Measurements from ENCODE around the gene CASP10.
A peak's percentile ranks its signal among the peaks of the same experiment; 100 is the strongest.

CASP10 gene

DNA sequence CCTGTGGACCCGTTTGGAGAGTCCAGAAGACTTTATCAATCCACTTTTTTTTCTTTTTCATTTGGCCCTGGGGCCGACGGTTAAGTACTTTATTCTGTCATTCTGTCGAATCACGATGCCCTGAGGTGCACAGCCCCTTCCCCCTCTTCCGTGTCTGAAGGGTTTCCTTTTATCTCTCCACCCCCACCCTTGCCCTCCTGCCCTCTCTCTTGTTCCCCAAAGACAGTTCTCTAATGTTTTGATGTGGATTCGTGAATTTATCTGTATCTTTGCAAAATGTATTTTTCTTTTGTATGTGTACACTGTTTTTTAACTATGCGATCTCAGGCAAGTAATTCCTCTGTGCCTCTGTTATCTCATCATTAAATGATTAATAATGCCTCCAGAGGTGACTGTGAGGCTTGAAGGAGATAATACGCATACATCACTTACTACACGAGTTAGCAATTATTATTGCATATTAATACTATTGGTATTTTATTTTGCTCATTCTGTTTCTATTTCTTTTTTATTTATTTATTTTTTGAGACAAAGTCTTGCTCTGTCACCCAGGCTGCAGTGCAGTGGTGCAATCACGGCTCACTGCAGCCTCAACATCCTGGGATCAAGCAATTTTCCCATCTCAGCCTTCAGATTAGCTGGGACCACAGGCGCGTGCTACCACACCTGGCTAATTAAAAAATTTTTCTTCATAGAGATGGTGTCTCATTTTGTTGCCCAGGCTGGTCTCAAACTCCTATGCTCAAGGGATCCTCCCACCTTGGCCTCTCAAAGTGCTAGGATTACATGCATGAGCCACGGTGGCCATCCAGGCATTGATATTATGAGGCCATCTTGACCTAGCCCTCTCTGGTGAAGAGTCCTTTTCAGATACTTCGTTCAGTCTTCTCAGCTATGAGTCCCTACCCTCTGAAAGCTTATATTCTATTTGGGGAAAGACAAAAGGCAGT lies 76.0 kb downstream of the CASP10 start:
- no peak for DNase-seq (ENCODE audit: low read depth)

DNA sequence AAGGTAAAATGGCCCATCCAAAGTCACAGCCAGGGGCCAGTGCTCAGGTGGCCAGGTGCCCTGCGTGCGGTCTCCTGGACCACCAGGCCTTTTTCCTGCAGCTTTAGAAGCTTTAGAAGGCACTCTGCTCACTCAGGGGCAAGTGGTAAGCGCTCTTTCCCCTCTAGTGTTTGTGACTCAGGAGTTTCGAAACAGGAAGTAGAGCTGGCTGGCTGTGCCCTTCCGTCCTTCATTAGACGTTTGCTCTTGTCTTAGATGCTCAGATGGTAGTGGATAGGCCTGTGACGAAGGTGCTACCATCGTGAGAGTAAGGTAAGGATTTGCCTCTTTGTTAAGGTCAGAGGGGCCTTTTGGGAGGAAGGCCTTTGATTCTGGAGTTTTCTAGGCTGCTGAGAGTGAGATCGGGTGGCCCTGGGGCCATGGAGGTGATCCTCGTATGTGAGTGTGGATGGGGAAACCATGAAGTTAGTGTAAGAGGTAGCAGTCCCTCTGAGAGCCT lies 77.4 kb downstream of the CASP10 start, which contains the start of gene CASP8:
Gene CASP8 (plus strand): TSS at position 235 of the 499 bp plus-strand sequence. CDS start 5,951 bp downstream, outside the sequence.
- peak; percentile 37 for DNase-seq (ENCODE audit: low read depth)

- DNase-seq (ENCODE audit: low read depth): no peak
These were observed 78.5 kb downstream of the CASP10 start for GRCh38 chr2:201261471-201261870.

DNA sequence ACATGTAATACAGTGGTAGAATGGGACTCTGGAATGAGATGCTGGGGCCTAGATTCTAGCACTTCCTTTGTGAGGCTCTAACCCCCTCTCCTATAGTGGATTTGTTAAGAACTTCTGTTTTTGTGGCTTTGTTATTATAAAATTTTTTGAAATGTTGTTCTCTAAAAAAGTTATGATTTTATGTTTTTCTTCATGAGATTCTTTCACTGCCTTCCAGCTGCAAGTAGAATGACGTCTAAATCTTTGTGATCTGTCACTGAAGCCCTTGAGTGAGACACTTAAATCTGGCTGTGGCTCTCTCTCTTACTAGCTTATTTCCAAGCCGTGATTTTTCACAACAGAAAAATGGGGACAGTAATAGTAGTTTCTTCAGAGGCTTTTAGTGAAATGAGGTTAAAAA lies 79.0 kb downstream of the CASP10 start:
- no peak for DNase-seq (ENCODE audit: low read depth)

- no peak for DNase-seq (ENCODE audit: low read depth)
These were observed 79.8 kb downstream of the CASP10 start for GRCh38 chr2:201262718-201263117.

DNA sequence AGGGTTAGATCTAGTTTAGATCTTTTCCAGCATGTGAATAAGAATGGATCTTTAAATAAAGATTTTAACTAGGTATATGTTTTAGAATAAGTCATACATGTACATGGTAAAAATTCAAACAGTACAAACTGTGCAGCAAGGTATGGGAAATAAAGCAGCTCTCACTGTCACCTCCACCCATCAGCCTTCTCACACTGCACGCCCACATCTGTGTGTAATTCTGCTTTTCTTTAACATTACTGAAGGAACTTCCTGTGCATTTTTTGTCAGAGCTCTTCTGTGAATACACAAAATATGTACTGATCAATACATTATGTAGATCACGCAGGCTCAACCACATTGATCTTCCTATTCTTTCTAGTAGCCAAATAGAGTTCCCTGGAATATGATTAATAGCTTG lies 80.8 kb downstream of the CASP10 start:
- no peak for DNase-seq (ENCODE audit: low read depth)

DNA sequence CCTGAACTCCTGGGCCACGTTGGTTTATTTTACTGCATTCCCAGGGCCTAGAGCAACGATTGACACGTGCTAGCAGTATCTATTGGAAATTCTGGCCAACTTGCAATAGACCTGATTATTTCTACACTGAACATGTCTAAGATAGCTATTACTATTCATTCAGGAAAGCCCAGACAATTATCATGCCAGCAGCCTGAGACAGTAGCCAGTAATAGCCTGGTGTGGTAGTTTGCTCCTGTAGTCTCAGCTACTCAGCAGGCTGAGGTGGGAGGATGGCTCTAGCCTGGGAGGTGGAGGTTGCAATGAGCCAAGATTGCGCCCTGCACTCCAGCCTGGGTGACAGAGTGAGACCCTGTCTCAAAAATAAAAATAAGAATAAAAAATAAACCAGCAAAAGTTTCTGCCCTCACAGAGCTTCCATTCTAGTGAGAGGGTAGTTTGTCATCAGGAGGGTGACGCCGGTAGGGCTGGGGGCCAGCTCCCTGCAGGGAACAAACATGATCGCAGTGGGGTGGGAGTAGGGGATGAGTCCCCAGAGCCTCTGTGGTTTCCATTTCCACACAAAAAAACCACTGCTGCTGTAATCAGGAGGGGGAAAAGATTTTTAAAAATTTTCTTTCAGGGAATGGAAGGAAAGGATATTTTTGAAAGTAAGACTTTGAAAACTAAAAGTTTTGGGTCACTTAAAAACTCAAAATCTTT lies 81.7 kb downstream of the CASP10 start:
- DNase-seq (ENCODE audit: low read depth): no peak

- DNase-seq (ENCODE audit: low read depth): no peak
These were observed 83.7 kb downstream of the CASP10 start for GRCh38 chr2:201266629-201267028.

GRCh38 chr2:201267278-201268030 lies 84.5 kb downstream of the CASP10 start:
- DNase-seq (ENCODE audit: low read depth): no peak

- DNase-seq (ENCODE audit: low read depth): no peak
These were observed 86.8 kb downstream of the CASP10 start for GRCh38 chr2:201269764-201270163.

DNA sequence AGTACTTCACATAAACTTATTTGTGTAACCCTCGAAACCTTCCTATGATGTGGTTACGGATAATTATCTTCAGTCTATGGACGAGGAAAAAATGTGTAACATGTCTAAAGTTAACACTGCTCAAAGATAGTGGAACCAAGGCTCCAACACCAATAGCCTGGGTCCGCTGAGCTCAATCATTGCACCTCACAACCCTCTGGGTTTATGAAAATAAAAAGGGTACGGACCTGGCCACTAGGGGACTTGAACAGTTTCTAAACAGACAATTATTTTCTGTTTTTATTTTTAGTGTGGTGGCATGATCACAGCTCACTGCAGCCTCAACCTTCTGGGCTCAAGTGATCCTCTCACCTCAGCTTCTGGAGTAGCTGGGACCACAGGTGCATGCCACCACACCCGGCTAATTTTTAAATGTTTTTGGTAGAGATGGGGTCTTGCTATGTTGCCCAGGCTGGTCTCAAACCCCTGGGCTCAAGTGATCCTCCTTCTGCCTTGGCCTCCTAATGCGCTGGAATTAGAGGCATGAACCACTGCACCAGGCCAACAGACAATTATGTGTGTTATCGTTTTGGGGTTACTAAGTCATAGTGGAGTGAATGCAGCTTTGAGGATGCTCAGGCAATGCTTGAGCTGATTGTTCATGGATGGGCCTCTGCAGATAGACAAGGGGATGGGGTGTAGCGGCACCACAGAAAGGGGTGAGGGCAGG lies 87.5 kb downstream of the CASP10 start:
- DNase-seq (ENCODE audit: low read depth): no peak

GRCh38 chr2:201271917-201272316 lies 89.0 kb downstream of the CASP10 start:
- DNase-seq (ENCODE audit: low read depth): no peak

GRCh38 chr2:201273330-201273983 lies 90.5 kb downstream of the CASP10 start:
- no peak for DNase-seq (ENCODE audit: low read depth)

- no peak for DNase-seq (ENCODE audit: low read depth)
These were observed 92.1 kb downstream of the CASP10 start for GRCh38 chr2:201275069-201275468.

DNA sequence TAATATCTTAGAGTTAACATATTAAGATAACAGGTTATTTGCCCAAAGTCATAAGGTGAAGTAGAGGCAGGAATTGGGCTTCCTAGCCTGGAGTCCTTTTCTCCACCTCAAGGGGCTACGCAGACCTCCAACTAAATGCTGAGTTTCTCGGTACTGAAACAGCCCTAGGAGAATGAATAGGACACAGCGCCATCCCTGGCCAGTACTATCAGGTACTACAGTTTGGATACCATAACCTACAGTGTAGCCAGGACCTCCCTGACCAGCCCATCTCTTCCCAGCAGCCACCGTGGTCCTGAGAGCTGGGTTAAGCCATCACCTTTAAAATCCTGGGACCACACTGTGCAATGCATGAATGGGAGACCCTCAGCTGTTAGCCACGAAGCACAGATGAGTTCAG lies 93.0 kb downstream of the CASP10 start:
- DNase-seq (ENCODE audit: low read depth): no peak

DNA sequence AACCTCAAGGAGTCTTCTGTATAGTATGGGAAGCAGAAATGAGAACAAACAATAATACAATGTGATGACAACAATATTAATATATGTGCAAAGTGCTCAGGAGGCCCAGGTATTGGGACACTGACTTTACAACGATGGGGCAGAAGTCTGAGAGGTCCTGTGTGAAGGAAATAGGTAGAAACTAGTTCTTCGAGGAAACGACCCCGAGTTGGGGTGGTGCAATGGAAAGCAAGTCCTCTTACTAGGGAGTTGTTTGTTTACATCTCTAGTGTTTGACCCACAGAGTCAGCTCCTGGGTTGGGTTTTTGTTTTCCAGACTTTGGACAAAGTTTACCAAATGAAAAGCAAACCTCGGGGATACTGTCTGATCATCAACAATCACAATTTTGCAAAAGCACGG lies 93.6 kb downstream of the CASP10 start:
- DNase-seq (ENCODE audit: low read depth): no peak

Data from stimulated activated CD8-positive, alpha-beta memory T cell treated with anti-CD3 and anti-CD28 coated beads, Interleukin-12 subunit alpha, Interleukin-12 subunit beta, amount 100 ng/mL, for 4 hours (primary cell).